ENCODE results near the gene SSTR1.
A peak's percentile ranks its signal among the peaks of the same experiment; 100 is the strongest.
"Not testable (repeated sequence)": the region's sequence is repeated elsewhere in the genome, so short reads cannot be mapped to it uniquely, and the experiment has no call there.

The SSTR1 gene, protein sequence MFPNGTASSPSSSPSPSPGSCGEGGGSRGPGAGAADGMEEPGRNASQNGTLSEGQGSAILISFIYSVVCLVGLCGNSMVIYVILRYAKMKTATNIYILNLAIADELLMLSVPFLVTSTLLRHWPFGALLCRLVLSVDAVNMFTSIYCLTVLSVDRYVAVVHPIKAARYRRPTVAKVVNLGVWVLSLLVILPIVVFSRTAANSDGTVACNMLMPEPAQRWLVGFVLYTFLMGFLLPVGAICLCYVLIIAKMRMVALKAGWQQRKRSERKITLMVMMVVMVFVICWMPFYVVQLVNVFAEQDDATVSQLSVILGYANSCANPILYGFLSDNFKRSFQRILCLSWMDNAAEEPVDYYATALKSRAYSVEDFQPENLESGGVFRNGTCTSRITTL

GRCh38 chr14:38207736-38208617, at the start of gene SSTR1:
Gene SSTR1 (plus strand): TSS chr14:38207904. CDS start chr14:38209390, 1,486 bp downstream.
- no peak for ATAC-seq

DNA sequence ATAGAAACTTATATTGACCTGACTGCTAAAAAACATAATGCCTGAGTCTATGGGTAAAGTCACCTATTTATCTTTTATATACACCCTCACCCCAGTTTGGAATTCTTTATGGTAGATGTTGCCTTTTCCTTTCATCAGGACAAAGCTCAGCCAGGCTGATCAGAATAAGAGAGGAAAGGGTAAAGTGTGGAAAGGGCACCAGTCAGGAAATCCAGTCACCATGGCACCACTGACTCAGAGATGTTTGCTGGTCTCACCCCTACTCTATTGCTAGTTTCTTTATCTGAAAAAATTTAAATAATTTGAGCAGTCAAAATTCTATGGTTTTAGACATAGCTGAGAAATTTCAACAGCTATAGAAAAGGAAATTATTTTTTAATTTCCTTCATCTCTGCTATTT, 49.2 kb upstream of the SSTR1 start:
- no peak for ATAC-seq

- ATAC-seq = no peak
These were observed 39.3 kb upstream of the SSTR1 start for GRCh38 chr14:38168416-38168815.

DNA sequence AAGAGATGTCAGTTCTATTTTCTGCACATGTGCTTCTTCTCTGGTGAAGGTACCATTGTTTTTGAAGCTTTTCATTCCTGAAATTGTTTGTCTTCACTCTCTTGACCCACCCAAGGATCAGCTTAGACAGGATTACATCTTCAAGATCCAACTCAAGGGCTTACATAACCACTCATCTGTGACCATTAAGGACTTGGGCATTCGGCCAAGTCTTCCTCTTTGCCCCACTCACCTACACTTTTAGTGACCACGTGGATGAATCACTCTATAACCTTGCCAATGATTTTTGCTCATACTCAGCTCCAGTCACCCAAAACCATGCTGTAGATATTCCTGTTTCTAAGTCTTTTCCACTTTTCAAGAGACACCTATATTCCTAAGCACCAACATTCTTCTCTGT, 36.5 kb upstream of the SSTR1 start:
- ATAC-seq = no peak

DNA sequence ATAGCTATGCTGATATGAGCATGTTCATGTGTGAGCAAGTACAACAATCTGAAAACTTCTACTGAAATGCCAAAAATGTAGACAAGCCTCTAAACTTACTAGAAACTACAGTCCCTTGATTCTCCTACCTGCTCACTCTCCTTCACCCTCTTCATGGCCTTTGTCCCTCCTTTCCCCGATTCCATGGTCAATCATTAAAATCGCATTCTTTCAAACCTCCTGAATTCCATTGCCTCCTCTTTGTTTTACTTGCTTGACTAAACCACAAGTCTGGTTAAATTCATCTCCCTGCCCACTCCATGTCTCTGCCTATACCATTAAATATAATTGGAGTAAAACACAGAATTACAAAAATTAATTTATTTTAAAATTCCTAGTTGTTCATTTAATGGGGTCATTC, 33.0 kb upstream of the SSTR1 start:
- no peak for ATAC-seq

DNA sequence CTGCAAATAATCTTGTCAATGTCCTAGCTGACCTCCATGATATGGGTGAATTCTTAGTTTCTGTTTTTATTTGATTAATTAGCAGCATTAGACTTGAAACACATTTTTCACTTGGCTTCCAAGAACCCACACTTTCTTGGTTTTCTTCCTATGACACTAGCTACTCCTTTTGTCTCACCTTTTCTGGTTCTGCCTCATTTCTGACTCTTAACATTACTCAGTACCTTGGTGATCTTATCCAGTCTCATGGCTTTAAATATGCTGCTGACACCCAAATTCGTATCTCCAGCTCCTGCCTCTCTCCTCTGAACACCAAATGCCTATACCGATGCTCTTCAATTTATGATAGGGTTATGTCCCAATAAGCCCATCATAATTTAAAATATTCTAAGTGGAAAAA, 32.0 kb upstream of the SSTR1 start:
- ATAC-seq = no peak

GRCh38 chr14:38176379-38176778, 31.3 kb upstream of the SSTR1 start:
- no peak for ATAC-seq

GRCh38 chr14:38184132-38184531, 23.6 kb upstream of the SSTR1 start:
- no peak for ATAC-seq

- ATAC-seq = no peak
These were observed 22.0 kb upstream of the SSTR1 start for GRCh38 chr14:38185671-38186070.

- no peak for ATAC-seq
These were observed 21.5 kb upstream of the SSTR1 start for GRCh38 chr14:38186216-38186615.

DNA sequence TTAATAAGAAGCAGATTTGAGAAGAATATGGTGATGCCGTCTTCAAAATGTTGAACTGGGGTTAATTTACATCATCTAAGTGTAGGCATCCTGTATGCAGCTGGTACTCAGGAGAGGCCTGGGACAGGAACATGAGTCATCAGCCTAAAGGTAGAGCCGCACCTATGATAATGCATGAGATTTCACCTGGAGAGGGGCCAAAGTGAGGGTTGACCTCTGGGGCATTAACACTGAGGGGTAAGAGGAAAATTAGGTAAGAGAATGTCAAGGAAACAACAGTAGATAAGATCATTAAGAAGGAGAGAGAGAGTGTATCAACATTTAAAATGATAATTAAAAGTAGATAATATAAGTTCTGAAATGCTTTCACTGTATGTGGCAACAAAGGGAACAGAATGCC, 20.2 kb upstream of the SSTR1 start:
- no peak for ATAC-seq

DNA sequence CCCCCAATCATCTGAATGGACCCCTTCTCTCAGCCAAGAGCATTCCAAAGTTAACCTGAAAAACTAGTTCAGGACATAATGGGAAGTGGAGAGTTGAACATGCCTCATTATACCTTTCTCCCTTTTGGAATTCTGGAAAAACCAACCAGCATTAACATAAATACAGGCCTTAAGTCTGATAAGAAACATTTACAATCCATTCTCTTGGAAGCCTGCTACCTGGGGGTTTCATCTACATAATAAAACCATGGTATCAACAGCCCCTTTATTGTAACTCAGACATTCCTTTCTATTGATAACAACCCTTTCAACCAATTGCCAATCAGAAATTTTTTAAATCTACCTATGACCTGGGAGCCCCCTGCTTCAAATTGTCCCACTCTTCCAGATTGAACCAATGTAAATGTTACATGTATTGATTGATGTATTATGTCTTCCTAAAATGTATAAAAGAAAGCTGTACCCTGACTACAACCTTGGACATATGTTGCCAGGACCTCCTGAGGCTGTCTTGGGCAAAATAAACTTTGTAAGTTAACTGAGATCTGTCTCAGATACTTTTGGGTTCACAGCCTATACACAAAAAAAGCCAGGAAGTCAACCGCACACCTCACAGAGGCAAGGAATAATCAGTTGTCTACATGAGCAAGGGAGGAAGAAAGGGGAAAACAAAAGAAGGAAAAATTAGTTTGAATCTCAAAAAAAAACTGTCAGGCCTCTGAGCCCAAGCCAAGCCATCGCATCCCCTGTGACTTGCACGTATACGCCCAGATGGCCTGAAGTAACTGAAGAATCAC, 17.6 kb upstream of the SSTR1 start:
- no peak for ATAC-seq

- ATAC-seq = not testable (repeated sequence)
These were observed 16.9 kb upstream of the SSTR1 start for GRCh38 chr14:38190846-38191245.

DNA sequence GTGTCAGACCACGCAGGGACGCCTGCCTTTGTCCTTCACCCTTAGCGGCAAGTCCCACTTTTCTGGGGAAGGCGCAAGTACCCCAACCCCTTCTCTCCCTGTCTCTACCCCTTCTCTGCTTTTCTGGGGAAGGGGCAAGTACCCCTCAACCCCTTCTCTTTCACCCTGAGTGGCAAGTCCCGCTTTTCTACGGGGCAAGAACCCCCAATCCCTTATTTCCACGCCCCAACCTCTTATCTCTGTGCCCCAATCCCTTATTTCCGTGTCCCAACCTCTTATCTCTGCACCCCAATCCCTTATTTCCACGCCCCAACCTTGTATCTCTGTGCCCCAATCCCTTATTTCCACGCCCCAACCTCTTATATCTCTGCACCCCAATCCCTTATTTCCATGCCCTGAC, 16.2 kb upstream of the SSTR1 start:
- not testable (repeated sequence) for ATAC-seq

DNA sequence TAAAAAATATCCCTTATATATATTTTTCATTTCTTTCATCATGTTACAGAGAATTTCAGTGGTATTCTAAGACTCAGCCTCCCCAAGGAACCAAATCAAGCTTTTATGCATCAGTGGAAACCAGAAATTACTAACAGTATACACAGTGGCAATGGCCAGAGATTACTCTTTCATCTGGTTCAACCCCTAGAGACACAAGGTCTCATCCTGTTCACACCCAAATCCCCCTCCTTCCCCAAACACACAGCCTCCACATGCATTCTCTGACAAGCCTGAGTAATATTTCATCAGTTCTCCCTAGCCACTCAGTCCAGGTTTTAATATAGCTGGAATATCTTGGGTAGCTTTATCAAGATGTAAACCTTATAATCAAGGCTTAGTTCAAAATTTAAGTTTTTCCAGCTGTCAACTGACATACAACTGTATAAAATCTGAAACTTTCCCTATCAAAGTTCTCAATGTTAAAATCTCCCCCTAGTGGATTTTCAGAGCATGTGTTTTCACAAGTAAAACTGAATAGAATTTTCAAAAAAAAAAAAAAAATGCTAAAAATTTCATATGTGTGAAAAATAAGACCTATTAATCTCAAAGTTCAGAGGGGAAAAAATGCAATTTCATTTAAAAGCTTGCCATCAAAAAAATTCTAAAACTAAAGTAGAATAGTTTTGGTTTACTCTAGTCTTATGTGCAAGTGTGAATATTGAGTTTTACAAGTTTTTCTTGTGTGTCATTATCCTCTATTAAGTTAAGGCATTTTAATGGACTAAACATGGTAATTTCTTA, 10.5 kb upstream of the SSTR1 start:
- ATAC-seq = no peak

GRCh38 chr14:38197784-38198335, 9.8 kb upstream of the SSTR1 start:
- ATAC-seq = no peak

DNA sequence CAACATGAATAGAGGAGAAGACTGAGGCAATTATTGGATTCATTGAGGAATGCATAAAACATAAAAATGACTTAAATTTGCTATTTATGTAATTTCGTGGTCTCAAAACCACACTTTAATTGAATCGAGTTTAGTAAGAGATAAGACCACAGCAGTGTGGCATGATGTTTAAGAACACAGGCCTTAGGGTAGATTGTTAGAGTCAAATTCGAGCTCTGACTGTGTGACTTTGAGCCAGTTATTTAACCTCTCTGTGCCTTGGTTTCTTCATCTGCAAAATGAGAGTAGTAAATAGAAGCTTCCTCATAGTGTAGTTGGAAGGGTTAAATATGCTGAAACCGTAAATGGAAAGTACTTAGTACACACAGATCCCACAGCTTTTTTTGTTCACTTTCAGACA, 9.3 kb upstream of the SSTR1 start:
- no peak for ATAC-seq

DNA sequence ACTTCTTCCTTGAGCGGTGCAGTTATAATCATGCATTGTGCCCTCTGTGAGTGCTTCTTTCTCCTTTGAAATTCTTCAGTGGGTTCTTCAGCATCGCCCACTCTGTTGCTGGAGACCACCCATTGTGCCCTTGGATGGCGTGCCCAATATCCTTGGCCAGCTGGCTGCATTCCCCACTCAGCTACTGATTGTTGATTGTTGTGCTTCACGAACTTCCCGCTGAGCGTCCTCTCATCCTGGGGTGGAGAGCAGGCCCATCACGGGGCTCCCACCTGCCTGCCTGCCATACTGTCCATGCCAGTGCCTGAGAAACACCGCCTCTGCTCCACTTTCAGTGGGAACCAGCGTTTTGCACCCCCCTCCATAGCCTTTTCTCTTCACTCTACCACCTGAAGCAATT, 8.6 kb upstream of the SSTR1 start:
- ATAC-seq = no peak

DNA sequence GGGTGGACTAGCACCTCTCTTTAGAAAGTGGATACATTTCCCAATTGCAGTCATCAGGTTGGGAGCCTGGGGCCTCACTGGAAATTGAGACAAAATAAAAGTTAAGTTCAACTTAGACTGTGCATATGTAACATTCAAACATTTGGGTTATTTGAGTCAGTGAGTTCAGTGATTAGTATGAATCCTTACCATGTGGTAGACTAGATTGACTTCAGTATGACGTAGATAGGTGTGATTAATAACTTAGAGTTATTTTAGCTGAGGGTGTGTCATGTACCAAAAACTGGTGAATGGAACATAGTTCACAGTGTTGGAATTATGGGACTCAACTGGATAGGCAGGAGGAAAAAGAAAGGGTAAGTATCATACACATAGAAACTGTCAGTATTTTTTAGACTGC, 8.0 kb upstream of the SSTR1 start:
- ATAC-seq = peak; percentile 56 to 68

DNA sequence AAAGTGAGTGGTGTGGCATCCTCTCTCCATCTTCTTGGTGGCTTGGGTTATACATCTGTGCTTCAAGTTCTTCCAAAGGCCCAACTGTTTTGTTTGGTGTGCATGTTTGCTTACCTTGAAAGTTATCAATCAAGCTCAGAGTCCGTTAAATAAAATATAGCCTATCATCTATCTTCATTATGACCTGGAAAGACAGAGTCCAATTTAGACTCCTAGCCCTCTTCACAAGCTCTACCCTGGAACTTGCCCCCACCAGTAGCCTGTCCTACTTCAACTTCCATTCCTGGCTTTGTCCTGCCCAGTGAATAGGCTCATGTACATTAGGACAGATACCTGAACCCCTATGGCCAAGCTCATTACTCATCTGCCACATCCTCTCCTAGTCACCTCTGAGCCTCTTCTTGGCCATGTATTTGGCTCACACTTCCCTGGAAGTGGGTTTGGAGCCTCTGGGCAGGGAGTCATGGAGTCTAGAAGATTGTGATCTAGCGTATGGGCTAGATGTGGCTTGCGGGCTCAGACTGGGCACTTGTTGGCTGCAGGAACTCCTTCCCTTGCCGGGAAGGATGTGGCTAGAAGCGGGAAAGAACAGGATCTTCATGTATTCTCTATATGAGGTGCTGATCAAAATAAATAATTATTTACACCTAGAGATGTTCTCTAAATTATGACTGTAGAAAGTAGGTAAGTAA, 6.4 kb upstream of the SSTR1 start:
- no peak for ATAC-seq

- ATAC-seq = no peak
These were observed 5.1 kb upstream of the SSTR1 start for GRCh38 chr14:38202444-38203191.

Measured in activated CD4-positive, CD25-positive, alpha-beta regulatory T cell treated with anti-CD3 and anti-CD28 coated beads, Interleukin-2, amount 50 U/mL, for 24 hours (primary cell).